Left lobe of liver (tissue), 2 donors: ENCODE measurements around the gene NCAN. TPM values are rescaled to one million over a fixed set of nuclear protein-coding genes. Genes with fewer than 3 reads are reported as not detected.
A peak's percentile ranks its signal among the peaks of the same experiment; 100 is the strongest.

ENCODE experiments used
- ATAC-seq: fragments of 200-7000 bp; cut with Tn5 transposase; one replicate; pipeline ENCODE4 v1.9.1; 2020; ENCODE audit warnings: mild to moderate bottlenecking, moderate library complexity
- DNase-seq: peaks from one replicate; pipeline ENCODE4 v3.0.0-alpha.2; 2020; ENCODE audit warnings: low spot score
- total RNA-seq: library from RNA; stranded (reverse); gene quantifications from one replicate; pipeline ENCODE4 v1.2.1, GENCODE V29; 2021
- donor health status: DM: no; HTN: no; CAD: no; lungs with moderate emphysema.
- donor health status: DM: no; HTN: yes; CAD: no.

The NCAN gene
- total RNA-seq, 1 donor from 2014 or later: 0.20 TPM

GRCh38 chr19:19278315-19278714 is 66.6 kb downstream of the NCAN start:
- ATAC-seq (no peak), DNase-seq (no peak)

DNA sequence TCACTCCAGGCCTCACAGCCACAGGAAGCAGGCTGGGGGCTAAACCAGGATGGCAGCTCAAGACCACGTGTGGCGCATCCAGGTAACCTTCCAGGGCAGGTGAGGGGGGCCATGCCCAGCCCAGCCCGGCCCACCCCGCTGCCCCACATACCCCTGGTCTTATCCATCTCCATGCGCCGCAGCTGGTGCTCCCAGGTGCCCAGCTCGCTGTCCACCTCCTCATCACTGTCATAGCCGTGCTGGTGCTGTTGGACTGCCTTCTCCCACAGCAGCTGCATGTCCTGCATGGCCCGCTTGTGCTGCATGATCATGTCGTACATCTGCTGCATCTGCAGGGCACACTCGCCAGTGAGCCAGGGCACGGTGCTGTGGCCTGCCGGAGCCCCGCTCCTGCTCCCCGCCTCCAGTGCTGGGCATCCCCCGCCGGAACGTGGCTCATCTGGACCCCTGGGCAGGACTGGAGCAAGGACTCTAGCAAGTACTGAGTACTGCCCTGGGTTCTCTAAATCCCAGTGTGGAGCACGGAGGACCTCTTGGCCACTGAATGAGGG is 67.4 kb downstream of the NCAN start:
- DNase-seq (no peak), ATAC-seq (no peak)

- DNase-seq: no peak
Measured at GRCh38 chr19:19279853-19280252, 68.1 kb downstream of the NCAN start.

GRCh38 chr19:19280561-19280960 is 68.8 kb downstream of the NCAN start:
- DNase-seq (no peak), ATAC-seq (peak; percentile 26)

More at GRCh38 chr19:19279853-19280252, 68.1 kb downstream of the NCAN start:
- no peak for ATAC-seq

- no peak for DNase-seq
- ATAC-seq: no peak
Measured at GRCh38 chr19:19285686-19286085, 73.9 kb downstream of the NCAN start.

DNA sequence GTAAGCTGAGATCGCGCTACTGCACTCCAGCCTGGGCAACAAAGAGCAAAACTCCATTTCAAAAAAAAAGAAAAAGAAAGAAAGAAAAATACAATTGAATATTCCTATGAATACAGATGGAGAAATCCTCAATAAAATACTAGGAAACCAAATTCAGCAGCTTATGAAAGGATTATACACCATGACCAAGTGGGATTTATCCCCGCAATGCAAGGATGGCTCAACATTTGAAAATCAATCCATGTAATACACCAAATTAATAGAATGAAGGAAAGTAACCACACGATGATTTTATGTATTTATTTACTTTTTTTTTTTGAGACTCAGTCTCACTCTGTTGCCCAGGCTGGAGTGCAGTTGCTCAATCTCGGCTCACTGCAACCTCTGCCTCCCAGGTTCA is 80.8 kb downstream of the NCAN start:
- DNase-seq (no peak), ATAC-seq (no peak)

DNA sequence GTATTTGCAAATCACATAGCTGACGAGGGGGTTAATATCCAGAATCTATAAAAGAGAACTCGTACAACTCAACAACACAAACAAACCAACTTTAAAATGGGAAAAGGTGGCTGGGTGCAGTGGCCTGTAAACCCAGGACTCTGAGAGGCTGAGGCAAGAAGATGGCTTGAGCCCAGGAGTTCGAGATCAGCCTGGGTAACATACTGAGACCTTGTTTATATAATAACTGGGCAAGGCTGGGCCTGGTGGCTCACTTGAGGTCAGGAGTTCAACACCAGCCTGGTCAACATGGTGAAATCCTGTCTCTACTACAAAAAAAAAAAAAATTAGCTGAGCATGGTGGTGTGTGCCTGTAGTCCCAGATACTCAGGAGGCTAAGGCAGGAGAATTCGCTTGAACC is 83.2 kb downstream of the NCAN start:
- DNase-seq (peak; percentile 88), ATAC-seq (peak; percentile 70)

DNA sequence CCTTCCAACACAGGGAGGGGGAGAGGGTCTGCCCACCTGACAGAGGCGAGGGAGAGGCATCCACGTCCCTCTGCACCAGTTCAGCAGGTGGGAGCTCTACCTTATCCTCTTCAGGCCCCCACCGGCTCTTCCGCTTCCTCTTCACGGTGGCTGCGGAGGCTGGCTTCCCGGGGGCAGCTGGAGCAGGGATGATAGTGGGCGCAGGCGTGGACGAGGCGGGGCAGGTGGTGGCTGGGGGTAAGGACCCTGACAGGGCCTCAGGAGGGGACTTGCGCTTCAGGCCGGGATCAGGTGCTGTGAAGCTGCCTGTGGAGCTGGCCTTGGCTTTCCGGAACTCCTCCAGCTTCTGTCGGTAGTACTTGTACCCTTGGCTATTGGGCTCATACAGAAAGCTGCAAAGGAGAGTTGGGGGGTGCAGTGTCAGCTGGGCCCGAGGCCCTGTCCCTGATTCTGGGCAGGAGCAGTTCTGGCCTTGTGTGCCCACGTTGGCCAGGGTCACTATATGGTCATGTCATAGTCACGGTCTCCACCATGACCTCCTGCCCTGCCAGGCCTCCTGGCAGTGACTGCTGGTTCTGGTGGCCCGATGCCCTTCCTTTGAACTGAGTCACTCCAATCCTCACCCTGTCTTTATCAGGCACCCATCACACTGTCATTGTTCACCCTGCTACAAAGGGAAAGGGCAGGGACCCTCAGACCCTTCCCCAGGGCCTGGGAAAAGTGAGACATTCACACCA is 85.4 kb downstream of the NCAN start:
- DNase-seq: peak; percentile 85

GRCh38 chr19:19297759-19298158 is 86.0 kb downstream of the NCAN start:
- peak; percentile 80 for ATAC-seq
- DNase-seq: peak; percentile 88

More for the DNA sequence above, 85.4 kb downstream of the NCAN start:
- peak; percentile 78 for ATAC-seq

DNA sequence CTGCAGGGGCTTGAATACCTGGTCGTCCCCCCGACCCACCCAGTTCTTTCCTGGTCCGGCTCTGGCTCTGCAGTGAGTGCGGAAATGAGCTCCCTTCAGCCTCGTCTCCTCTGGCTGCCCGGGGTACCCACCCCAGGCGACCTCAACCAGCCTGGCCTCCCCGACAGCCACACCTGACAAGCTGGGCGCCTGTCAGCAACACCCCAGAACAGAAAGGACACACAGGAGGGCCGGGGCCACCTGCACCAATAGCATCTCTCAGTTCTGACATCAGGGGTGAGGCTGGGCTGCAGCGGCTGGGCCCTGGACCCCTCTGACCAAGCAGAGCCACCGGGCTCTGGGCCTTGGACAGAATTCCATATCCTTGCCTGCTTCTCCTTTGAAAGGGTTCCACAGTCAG is 88.9 kb downstream of the NCAN start:
- no peak for ATAC-seq
- no peak for DNase-seq

Other genes with a start within 250 kb of the NCAN start
- gene SUGP2, start 178.4 kb upstream of the NCAN start, total RNA-seq: 35.4 TPM
- 50.9 TPM for gene ARMC6, start 178.4 kb upstream of the NCAN start, total RNA-seq
- 77.8 TPM for gene SLC25A42, start 148.0 kb upstream of the NCAN start, total RNA-seq
- 24.9 TPM for gene TMEM161A, start 73.5 kb upstream of the NCAN start, total RNA-seq
- 2.8 TPM for gene MEF2B, start 41.7 kb upstream of the NCAN start, total RNA-seq
- 13.3 TPM for gene BORCS8, start 19.8 kb upstream of the NCAN start, total RNA-seq
- 20.8 TPM for gene RFXANK, start 19.7 kb upstream of the NCAN start, total RNA-seq
- gene NR2C2AP, start 8.5 kb upstream of the NCAN start, total RNA-seq: 3.5 TPM
- gene TM6SF2, start 61.3 kb downstream of the NCAN start, total RNA-seq: 73.3 TPM
- 28.6 TPM for gene SUGP1, start 108.6 kb downstream of the NCAN start, total RNA-seq
- gene MAU2, start 108.9 kb downstream of the NCAN start, total RNA-seq: 24.7 TPM
- 36.1 TPM for gene GATAD2A, start 193.7 kb downstream of the NCAN start, total RNA-seq